Measurements from ENCODE around the gene ATP10A. TPM values are rescaled to one million over a fixed set of nuclear protein-coding genes. Genes with fewer than 3 reads are reported as not detected.

The ATP10A gene
- total and polyA plus RNA-seq, 9 of the 15 experiments (the other 6 are each of a cell fraction or from before 2014, with no cell fraction given), result 0.09 TPM; not detected in 8

GRCh38 chr15:25682340-25682739, 180.8 kb downstream of the ATP10A start:
- BruUV-seq (replicated peaks), result no TSS peak
- no peaks in the 10 kb centered on the region for H3K4me1 ChIP-seq (replicated peaks in 1 of 2; ENCODE audit: control insufficient read depth in 2 of 2, insufficient read depth in 2 of 2, low read length in 2 of 2)
- no peaks in the 10 kb centered on the region for H4K20me1 ChIP-seq (replicated peaks; ENCODE audit: control insufficient read depth, insufficient read depth, low read length)
- peaks cover 2 to 27% of the 10 kb centered on the region in 2 experiments; a peak in 3 of 5 replicates for H3K27me3 ChIP-seq (ENCODE audit: control insufficient read depth in 2 of 2, insufficient read depth in 2 of 2, low read length in 2 of 2)
- no peak for DNase-seq (ENCODE audit: extremely low read depth in 1 of 4, low spot score in 3 of 4)
- TF ChIP-seq TEAD2 (tag; IDR thresholded peaks at IDR 0.05) (no peak), FOXP4 (CRISPR knock-in tag; IDR thresholded peaks at IDR 0.05; ENCODE audit: borderline replicate concordance) (no peak), ZNF408 (CRISPR knock-in tag; IDR thresholded peaks at IDR 0.05; ENCODE audit: low read depth) (no peak), MED1 (CRISPR knock-in tag; IDR thresholded peaks at IDR 0.05; ENCODE audit: borderline replicate concordance) (no peak), ZNF398 (CRISPR knock-in tag; IDR thresholded peaks at IDR 0.05) (no peak)
- POLR2A ChIA-PET, result interaction anchor here (0.6 to 0.8 kb wide), 2 partner anchors 576 to 922 kb away, joined by 4 read pairs; no protein-coding TSS in a partner anchor
- no peak for ATAC-seq
- CTCF ChIA-PET (ENCODE audit: low intra/inter-chr PET ratio), result no interaction called here
- H3K9ac ChIP-seq (ENCODE audit: insufficient read depth in 1 of 2, low read depth in 2 of 2, low read length in 2 of 2), result no peak overlapping the region
- intact Hi-C loops (cut with micrococcal nuclease) (no loop called here), in situ Hi-C loops (cut with MboI) (no loop called here)
- no peak overlapping the region for H2AFZ ChIP-seq (ENCODE audit: low read depth, low read length)
- WGBS (ENCODE audit: insufficient coverage, low coverage, missing lambda C conversion rate), result 0% methylated on average over 5 of the region's 7 CpGs
- no peaks in the 10 kb centered on the region for H3K9me3 ChIP-seq (replicated peaks; ENCODE audit: control insufficient read depth, insufficient read depth, low read depth, low read length)
- no peak overlapping the region for H3K4me2 ChIP-seq (ENCODE audit: insufficient read depth, low read length)
- H3K27ac ChIP-seq (ENCODE audit: extremely low read depth, low read depth, low read length), result no peak overlapping the region
- H3K9me1 ChIP-seq (ENCODE audit: control insufficient read depth, insufficient read depth, low read length), result no peaks in the 10 kb centered on the region
- no peaks in the 10 kb centered on the region for H3K36me3 ChIP-seq (ENCODE audit: control insufficient read depth, insufficient read depth, low read length)
- FAIRE-seq, result no peak
- H3K4me3 ChIP-seq, result no peak overlapping the region
- no peaks in the 10 kb centered on the region for H3K79me2 ChIP-seq (ENCODE audit: control insufficient read depth, insufficient read depth, low read length)
